Measurements from ENCODE around the gene ARHGAP21.
"Not testable (repeated sequence)": the region's sequence is repeated elsewhere in the genome, so short reads cannot be mapped to it uniquely, and the experiment has no call there.

Gene ARHGAP21

DNA sequence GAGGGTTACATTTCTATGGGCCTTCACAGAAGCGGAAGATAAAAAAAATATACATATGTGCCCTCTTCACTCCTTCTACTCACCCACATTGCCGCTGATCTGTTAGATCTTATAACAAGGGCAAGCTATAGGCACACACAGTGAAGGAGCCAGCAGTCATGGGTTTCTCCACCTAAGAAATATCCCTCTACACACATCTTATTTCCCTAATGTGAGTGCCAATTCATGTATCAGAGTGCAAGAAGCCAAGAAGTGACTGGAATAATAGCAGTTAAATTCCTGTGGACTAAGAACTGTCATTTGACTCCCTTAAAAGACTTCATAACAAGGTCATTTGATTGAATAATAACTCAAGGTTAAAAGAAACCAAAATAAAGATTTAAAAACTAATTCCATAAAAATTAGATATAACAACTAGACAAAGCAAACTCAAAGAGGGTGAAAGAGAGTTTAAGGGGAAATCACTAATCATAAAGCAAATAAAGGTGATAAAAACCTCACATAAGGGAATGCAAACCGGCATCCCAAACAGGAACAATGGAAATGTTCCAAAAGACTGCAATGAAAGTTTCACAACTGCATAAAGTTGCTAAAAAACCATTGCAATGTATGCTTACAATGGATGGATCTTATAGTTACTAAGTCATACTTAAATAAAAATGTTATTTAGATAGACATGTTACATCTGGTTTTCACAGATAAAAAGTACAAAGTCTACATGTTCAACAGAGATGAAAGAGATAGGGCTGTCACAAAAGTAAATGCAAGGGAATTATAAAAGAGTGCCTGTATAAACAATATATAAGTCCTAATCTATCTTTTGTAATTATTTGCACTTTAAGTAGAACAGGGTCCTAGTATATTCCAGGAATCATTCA, 42.8 kb downstream of the ARHGAP21 start:
- DNase-seq = peak; percentile 59

DNA sequence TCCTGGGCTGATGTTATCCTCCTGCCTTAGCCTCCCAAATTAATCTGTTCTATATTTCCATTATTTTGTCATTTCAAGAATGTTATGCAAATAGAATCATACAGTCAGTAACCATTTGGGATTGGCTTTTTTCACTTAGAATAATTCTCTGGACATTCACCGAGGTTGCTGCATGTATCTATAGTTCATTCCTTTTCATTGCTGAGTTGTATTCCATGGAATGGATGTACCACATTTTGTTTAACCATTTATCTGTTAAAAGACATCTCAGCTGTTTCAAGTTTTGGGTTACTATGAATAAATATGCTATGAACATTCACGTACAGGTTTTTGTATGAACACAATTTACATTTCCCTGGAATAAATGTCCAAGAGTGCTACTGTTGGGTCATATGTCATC, 44.9 kb downstream of the ARHGAP21 start:
- DNase-seq = no peak

DNA sequence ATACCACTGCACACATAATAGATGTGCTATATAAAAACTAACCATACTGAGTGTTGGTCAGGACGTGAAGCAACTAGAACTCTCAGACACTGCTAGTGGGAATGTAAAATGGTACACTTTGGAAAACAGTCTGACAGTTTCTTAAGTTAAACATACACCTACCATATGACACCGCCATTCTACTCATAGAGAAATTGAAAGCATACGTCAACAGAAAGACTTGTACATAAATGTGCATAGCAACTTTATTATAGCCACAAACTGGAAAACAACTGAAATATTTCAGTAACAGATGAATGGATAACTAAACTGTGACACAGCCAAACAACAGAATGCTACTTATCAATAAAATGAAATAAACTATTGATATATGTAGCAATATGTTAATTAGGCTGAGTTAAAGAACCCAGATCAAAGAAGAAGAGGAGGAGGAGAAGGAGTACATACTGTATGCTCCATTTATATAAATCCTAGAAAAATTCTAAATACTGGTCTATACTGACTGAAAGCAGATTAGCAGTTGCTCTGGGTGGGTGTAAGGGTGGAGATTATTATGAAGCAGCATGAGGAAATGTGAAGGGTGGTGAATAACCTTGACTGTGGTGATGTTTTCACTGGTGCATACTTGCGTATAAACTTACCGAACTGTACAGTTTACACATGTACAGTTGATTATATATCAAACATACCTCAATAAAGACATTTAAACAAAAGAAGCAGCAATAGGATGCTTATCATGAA, 48.6 kb downstream of the ARHGAP21 start:
- no peak for DNase-seq

DNA sequence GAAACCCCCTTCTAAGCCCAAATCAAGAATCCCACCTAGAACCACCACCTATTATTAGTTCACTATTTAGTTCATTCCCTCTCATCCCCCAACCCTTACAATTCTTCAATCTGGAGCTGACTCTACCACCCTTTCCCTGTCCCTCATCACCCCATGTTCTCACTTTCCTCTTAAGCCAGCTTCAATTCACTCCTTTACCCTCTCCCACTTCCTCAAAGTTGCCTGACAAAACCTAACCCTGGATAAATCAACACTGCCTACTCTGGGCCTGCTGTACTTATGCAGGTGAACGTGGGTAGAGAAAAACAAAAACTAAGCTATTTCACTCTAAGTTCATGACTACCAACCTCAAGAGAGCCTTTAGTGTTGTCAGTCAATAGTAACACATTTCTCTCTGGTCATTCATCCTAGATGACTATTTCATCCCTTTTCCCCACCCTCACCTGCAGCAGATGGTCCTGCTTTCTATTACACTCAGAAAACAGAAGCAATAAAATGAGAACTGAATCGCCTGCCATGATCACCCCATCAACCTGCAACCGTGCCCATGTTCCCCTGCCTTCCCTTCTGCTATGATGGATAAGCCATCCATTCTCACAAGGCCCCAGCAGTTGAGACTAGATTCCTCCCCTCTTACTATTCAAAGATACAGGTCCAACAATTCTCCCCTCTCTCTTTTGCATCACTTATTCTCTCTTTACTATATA, 52.6 kb downstream of the ARHGAP21 start:
- no peak for DNase-seq

DNA sequence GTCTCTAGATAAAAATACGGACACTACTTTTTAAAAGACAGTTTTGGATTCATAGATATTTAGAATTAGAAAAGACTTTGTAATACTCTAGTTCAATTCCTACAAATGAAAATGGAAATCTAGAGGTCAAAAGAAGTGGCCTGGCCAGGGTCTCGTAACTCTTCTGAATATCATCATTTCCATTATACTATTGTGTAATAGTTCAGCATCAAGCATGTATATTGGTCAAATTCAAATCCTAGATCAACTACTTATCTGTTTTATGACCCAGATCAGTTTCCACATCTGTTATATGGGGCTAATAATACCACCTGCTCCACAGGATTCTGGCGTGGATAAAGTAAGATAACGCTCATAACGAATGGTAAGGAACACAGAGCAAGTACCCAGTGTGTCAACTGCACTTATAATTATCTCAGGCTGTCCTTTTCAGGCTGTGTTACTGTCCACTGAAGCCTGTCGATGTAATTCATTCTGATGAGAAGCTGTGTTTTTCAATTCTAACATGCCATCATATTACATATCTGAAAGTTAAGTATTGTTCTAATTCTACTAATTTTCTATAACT, 54.3 kb downstream of the ARHGAP21 start:
- DNase-seq = no peak

DNA sequence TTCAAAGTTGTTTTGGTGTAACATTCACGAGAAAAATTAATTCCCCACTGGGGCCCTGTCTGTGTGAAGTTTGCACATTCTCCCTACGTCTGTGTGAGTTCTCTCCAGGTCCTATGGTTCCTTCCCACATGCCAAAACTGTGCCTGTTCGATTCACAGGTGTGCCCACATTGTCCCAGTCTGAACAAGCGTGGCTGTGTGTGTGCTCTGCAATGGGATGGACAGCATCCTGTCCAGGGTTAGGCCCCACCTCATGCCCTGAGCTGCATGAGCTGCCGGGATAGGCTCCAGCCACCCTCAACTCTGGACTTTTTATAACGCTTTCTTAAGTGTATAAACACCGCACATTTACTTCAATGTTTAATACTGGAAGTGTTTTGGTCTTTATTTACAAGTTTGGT, 55.4 kb downstream of the ARHGAP21 start:
- no peak for DNase-seq

DNA sequence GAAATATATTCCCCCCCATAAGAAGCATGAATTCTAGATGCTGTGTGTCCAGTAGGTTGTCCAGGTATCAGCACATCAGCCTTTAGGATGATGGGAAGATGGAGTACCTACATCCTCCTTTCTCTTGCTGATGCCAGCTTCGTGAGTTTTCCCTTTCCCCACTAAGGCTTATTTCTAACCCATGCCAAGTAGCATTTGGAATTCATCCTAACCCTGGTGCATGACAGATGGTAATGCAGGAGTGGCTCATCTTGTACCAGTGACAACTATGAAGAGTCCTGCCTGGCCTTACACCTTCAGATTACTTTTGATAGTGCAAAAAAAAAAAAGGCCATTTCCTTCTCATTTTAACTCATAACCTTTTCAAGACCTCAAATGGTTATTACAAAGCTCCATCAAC, 58.7 kb downstream of the ARHGAP21 start:
- no peak for DNase-seq

DNA sequence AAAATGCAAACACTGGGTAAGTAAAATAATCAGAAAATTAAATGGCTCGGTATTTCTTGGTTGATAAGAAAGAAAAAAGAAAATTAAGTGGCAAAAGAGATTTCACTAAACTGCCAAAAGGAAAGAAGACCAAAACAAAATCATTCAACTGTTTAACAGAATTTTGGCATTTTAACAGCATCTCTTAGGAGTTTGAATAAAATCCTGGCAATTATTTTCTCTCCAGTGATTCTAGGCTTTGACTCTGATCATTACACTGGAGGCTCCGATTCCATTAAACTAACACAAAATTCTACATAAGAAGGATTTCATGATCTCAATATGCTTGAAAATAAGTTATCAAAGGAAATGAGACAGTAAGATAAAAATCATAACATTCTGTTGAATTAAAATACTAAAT, 62.3 kb downstream of the ARHGAP21 start:
- DNase-seq = no peak

DNA sequence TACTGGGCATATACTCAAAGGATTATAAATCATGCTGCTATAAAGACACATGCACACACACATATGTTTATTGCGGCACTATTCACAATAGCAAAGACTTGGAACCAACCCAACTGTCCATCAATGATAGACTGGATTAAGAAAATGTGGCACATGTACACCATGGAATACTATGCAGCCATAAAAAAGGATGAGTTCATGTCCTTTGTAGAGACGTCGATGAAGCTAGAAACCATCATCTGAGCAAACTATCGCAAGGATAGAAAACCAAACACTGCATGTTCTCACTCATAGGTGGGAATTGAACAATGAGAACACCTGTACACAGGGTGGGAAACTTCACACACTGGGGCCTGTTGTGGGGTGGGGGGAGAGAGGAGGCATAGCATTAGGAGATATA, 65.4 kb downstream of the ARHGAP21 start:
- not testable (repeated sequence) for DNase-seq

DNA sequence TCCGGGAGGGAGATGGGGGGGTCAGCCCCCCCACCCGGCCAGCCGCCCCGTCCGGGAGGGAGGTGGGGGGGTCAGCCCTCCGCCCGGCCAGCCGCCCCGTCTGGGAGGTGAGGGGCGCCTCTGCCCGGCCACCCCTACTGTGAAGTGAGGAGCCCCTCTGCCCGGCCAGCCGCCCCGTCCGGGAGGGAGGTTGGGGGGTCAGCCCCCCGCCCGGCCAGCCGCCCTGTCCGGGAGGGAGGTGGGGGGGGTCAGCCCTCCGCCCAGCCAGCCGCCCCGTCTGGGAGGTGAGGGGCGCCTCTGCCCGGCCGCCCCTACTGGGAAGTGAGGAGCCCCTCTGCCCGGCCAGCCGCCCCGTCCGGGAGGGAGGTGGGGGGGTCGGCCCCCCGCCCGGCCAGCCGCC, 67.4 kb downstream of the ARHGAP21 start:
- not testable (repeated sequence) for DNase-seq

DNA sequence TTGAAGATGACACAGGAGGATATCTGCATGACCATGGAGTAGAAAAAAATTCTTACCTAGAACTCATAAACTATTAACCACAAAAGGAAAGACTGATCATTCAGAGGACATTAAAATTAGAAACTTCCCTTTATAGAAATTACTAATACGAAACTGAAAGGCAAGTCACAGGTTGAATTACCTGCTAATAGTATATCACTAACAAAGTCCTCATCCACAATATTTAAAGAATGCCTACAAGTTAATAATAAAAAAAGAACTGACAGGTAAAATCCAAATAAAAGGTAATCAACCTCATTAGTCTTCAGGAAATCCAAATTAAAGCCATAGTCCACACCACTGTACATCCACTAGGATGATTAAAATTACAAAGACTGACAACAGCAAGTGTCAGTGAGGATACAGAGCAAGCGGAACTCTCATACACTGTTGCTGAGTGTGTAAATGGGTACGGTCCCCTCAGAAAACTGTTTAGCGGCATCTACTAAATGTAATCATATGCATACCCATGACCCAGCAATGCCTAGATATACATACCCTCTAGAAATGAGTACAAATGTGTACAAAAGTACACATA, 71.2 kb downstream of the ARHGAP21 start:
- no peak for DNase-seq

DNA sequence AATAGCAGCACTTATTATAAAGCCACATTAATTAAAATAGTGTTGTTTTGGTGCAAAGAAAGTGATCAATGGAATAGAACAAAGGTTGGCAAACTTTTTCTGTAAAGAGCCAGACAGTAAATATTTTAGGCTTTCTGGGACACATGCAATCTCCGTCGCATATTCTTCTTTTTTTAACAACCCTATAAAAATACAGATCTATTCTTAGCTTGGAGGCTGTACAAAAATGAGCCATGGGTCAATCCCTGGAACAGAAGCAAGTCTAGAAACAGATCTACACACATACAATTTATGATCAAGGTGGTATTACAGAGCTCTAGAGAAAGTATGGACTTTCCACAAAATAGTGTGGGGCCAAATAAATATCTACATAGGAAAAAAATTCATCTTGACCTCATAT, 71.8 kb downstream of the ARHGAP21 start:
- no peak for DNase-seq

DNA sequence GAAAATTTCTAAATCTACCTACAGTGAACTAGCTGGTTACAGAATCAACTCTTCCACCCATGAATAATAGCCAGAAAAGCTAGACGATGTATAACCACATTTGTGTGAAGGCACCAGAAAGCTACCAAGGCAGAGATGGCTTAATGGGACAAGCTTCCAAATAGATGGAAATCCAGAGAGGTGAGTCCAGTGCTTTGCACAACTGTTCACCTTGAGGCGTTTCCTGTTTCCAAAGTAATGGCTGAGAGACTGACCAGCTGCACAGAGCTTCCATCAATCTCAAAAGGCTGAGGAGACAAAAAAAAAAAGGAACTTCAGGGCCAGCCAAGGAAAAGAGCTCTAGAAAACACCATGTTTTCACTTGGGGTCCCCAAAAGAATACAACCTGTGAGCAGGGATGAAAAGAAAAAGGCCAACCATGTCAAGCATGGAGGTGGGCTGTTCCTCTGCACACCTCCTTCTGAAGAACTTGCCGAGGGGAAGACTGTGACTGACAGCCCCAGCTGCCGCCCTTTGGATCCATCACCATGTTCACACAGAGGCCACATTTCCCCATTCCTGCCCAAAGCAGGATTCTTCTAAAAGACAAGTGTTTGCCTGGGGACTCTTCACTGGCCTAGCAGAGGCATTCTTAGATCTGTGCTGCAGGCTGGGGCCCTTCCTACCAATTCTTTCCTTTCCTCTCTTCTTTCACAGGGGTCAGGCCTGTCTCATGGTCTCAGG, 72.9 kb downstream of the ARHGAP21 start:
- DNase-seq = no peak

DNA sequence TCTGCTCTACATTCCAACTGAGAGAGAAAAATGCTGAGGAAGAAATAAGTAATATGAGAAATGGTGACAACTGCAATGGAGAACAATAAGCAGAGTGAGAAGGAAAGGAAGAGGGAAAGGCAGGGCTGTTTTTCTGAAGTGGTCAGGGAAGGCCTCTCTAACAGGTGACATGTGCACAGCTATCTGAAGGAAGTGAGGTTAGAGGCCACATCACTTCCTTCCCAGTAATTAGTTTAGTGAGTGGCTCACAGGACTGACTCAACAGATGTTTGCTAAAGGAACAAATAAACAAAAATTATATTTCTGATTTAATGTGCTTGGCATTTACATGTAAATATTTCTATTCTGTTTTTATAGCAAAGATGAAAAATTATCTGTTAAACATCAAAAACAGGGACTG, 77.9 kb downstream of the ARHGAP21 start:
- DNase-seq = no peak

DNA sequence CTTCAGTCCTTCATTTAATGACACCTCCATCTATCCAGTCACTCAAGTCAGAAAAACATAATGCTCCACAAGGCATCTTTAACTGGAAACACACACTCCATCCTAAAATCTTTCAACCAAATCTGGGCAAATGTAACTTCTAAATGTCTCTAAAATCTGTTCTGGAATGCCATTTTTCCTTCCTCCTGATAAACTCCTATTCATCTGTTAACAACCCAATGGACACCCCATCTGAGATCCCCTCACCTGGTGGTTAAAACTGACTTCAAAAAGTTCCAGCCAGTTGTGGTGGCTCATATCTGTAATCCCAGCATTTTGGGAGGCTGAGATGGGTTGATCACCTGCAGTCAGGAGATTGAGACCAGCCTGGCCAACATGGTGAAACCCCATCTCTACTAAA, 78.7 kb downstream of the ARHGAP21 start:
- no peak for DNase-seq

DNA sequence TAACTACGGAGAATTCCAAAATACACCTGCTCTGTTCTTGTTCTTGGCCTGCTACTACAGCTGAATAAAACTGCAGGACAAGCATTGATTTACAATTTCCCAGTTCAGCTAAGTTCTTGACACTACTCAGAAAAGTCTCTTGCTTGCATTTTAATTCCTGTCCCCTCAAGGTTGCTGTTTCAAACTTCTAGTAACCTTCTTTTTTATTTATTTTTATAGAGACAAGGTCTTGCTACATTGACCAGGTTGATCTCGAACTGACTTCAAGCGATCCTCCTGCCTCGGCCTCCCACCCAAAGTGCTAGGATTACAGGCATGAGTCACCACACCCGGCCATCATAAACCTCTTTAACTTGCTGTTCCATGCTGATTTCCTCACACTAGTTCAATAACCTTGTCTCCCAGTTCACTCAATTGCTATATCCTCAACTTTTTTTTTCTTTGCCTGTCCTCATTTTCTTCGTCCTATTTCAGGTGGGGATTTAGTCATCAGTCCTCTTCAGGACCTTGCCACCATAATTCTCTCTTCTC, 79.9 kb downstream of the ARHGAP21 start:
- no peak for DNase-seq

DNA sequence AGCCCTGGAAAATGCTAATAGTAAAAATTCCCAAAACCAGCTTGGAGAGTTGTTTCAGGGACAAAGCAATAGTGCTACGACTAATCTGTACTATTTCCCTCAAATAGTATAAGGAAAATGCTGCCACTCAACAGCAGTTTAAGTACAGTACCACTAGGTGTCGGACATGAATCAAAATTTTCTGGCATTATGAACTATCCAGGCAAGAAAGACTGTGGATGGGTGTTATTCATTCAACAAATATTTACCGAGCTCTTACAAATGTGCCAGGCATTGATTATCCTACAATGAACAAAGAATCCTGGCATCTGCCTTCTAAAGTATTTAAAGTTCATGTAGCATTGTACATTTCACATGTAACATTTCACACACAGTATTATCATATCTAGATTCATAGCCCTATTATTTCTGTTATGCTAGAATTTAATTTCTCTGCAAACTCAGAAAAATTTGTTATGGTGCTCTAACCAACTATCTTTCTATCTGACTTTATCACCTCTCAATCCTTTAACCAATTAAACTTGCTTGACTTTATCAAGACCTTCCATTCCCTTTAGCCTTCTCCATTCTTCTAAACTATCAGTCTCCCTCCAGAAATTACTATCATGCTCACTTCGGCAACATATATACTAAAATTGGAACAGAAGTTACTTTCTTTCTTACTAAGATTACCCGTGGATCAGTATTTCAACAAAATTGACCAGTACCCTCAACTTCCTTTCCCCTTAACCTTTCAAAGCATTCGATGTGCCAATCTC, 80.6 kb downstream of the ARHGAP21 start:
- peak; percentile 85 for DNase-seq

DNA sequence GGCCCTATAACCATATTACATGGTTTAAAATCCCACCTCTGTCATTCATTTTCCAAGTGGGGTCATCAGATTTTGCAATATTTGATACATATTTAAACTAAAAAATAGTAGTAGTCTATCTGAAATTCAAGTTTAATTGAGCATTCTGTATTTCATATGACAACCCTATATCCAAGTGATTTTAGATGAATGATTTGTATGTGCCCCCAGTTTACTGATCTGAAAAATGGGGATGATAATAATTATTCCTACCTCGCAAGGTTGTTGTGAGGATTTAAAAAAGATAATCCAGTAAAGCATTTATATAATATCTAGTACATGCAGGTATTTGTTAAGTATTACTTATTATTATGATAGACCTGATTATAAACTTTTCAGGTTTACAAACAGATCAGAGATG, 84.6 kb downstream of the ARHGAP21 start:
- no peak for DNase-seq

DNA sequence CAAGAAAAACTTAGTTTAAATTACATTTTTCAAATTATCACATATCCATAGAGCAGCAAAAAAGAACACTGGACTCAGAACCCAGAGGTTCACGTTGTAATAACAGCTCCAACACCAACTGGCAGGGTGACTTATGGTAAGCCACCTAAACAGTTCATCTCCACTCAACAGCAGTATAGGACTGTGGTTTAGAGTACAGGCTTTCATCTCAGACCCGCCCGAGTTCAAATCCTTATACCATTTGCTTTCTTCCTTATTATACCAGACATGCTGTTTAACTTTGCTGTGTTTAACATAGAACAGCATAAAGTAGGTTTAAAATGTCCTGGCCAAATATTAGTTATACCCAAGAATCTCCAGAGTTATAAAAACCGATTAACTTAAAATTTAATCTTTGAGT, 97.9 kb downstream of the ARHGAP21 start:
- no peak for DNase-seq

DNA sequence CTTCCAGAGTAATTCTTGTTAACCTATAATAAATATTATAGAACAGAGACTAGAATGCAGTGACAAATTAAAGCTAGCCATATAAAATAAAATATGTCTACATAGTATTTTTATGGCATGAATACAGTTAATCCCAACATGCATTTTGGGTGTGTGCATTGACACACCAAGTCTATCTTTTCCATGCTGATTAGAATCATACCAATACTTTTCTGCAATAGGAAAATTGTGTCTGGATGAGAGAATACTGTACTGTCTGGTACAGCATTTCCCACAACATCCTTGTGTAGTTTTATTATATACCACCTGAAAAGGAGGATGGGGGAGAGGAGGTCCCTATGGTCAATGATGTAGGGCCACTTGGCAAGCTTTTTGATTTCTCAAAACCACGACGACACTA, 100.3 kb downstream of the ARHGAP21 start:
- DNase-seq = no peak

DNA sequence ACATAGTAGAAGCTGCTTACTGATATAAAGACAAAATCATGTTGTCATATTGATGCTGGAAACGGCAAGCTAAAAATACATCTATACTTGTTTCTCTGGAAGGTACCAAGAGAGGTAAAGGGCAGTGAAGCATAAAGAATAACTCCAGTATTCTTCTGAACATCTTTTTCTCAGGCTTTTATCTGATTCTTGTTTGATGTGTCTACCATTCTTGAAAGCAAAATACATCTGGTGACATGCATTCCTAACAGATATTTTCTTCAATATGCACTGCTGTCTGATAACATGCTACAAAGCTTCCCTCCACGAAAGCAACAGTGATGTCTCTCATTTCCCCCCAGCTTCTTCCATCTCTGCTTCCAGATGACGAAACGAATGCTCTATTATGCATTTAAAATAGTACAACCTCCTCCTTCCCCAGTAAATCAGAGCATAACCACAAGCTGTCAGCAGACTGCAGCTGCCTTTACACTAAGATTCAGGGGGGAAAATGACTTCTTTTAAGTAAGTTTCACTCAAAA, 100.8 kb downstream of the ARHGAP21 start:
- peak; percentile 61 for DNase-seq

Measured in fibroblast of skin of right quadriceps (primary cell).